T-helper 17 cell (primary cell): ENCODE results near the gene GET4. TPM values are rescaled to one million over a fixed set of nuclear protein-coding genes. Genes with fewer than 3 reads are reported as not detected.

Source experiments
- ATAC-seq: fragments of 150-1000 bp; cut with Tn5 transposase; 2 replicates; pipeline ENCODE4 v1.10.0; 2021; ENCODE audit warnings: mild to moderate bottlenecking, moderate library complexity
- DNase-seq, 3 donors: peaks; one replicate each; pipeline versions ENCODE4 v3.0.0 to v3.0.0-alpha.2; 2020 to 2021
- H3K9me3 ChIP-seq: one replicate; pipeline ENCODE4 v1.7.0; 2013; ENCODE audit warnings: low read length, mild to moderate bottlenecking; ENCODE audit not compliant: control insufficient read depth, poor library complexity, severe bottlenecking
- H3K27ac Mint-ChIP-seq: one replicate; pipeline ENCODE4 v1.8.0; 2022; ENCODE audit warnings: mild to moderate bottlenecking, moderate library complexity, mixed read lengths
- H3K27me3 Mint-ChIP-seq: one replicate; pipeline ENCODE4 v1.8.0; 2022; ENCODE audit warnings: mixed read lengths
- H3K36me3 Mint-ChIP-seq: one replicate; pipeline ENCODE4 v1.8.0; 2022; ENCODE audit warnings: low read depth, mixed read lengths
- H3K4me1 Mint-ChIP-seq: one replicate; pipeline ENCODE4 v1.8.0; 2022; ENCODE audit warnings: mild to moderate bottlenecking, mixed read lengths
- H3K4me3 Mint-ChIP-seq: one replicate; pipeline ENCODE4 v1.8.0; 2022; ENCODE audit warnings: mild to moderate bottlenecking, moderate library complexity, mixed read lengths
- total RNA-seq, 4 donors: library from RNA in 2 of 4; stranded (reverse) in 2 of 4; gene quantifications; one replicate each; pipeline ENCODE4 v1.2.3 and lab custom pipeline; 2022 to 2026

The GET4 gene
- 10 to 100 TPM; 58.5 to 81.0 TPM for total RNA-seq
- 2.1 to 5.5 reads per million in 2 donors for total RNA-seq (lab: John Stamatoyannopoulos, UW)

- peak; percentile 96 to 99 (median 97) for DNase-seq
- Mint-ChIP-seq H3K4me1 (peaks cover 11% of the 10 kb centered on the region), H3K27me3 (no peaks in the 10 kb centered on the region), H3K4me3 (peak within 1 kb of the TSS; percentile 95), H3K36me3 (no peaks in the 10 kb centered on the region), H3K27ac (peak within 1 kb of the TSS; percentile 93)
- ATAC-seq, result peak; percentile 83
- H3K9me3 ChIP-seq, result no peaks in the 10 kb centered on the region
Measured at GRCh38 chr7:876077-876971, at the start of gene GET4. TSS of gene GET4 (plus strand) at chr7:876554. CDS start at chr7:876646, 92 bp downstream.

- no peaks in the 10 kb centered on the region for H3K36me3 Mint-ChIP-seq
- peaks cover 38% of the 10 kb centered on the region for H3K4me1 Mint-ChIP-seq
Measured at GRCh38 chr7:828793-829561, 47.4 kb upstream of the GET4 start.

GRCh38 chr7:830069-830468 lies 46.3 kb upstream of the GET4 start:
- Mint-ChIP-seq H3K36me3 (no peaks in the 10 kb centered on the region), H3K27ac (peak overlapping the region; percentile 95), H3K4me3 (peak overlapping the region; percentile 78), H3K4me1 (peaks cover 33% of the 10 kb centered on the region), H3K27me3 (no peaks in the 10 kb centered on the region)
- no peak for DNase-seq
- H3K9me3 ChIP-seq, result no peaks in the 10 kb centered on the region
- ATAC-seq, result no peak

More at GRCh38 chr7:828793-829561, 47.4 kb upstream of the GET4 start:
- no peaks in the 10 kb centered on the region for H3K27me3 Mint-ChIP-seq
- ATAC-seq, result no peak
- H3K4me3 Mint-ChIP-seq, result no peak overlapping the region
- H3K27ac Mint-ChIP-seq, result peak overlapping the region; percentile 95
- no peak for DNase-seq
- H3K9me3 ChIP-seq, result no peaks in the 10 kb centered on the region

GRCh38 chr7:831596-832166 lies 44.7 kb upstream of the GET4 start:
- ATAC-seq (peak; percentile 36), DNase-seq (no peak)
- Mint-ChIP-seq H3K4me1 (peaks cover 34% of the 10 kb centered on the region), H3K27ac (peak overlapping the region; percentile 95), H3K36me3 (no peaks in the 10 kb centered on the region), H3K4me3 (peak overlapping the region; percentile 87), H3K27me3 (no peaks in the 10 kb centered on the region)
- H3K9me3 ChIP-seq, result no peaks in the 10 kb centered on the region

GRCh38 chr7:832167-832967 lies 44.0 kb upstream of the GET4 start, which contains the start of gene SUN1:
TSS of gene SUN1 (plus strand) at chr7:832476. CDS start at chr7:832525, 49 bp downstream.
- no peaks in the 10 kb centered on the region for H3K9me3 ChIP-seq
- peak within 1 kb of the TSS; percentile 87 for H3K4me3 Mint-ChIP-seq
- H3K27ac Mint-ChIP-seq, result peak within 1 kb of the TSS; percentile 95
- peak in 2 of 3 donors; percentile 35 to 36 for DNase-seq
- peak; percentile 88 for ATAC-seq
- H3K27me3 Mint-ChIP-seq, result no peaks in the 10 kb centered on the region
- peaks cover 38% of the 10 kb centered on the region for H3K4me1 Mint-ChIP-seq
- H3K36me3 Mint-ChIP-seq, result no peaks in the 10 kb centered on the region

GRCh38 chr7:832968-833424 lies 43.4 kb upstream of the GET4 start:
- H3K4me3 Mint-ChIP-seq, result peak overlapping the region; percentile 87
- H3K27me3 Mint-ChIP-seq, result no peaks in the 10 kb centered on the region
- no peaks in the 10 kb centered on the region for H3K36me3 Mint-ChIP-seq
- peak overlapping the region; percentile 95 for H3K27ac Mint-ChIP-seq
- H3K4me1 Mint-ChIP-seq, result peaks cover 38% of the 10 kb centered on the region
- H3K9me3 ChIP-seq, result no peaks in the 10 kb centered on the region
- no peak for ATAC-seq
- DNase-seq, result no peak

GRCh38 chr7:833601-834258 lies 42.6 kb upstream of the GET4 start:
- Mint-ChIP-seq H3K27ac (peak overlapping the region; percentile 95), H3K4me3 (no peak overlapping the region), H3K4me1 (peaks cover 38% of the 10 kb centered on the region), H3K36me3 (no peaks in the 10 kb centered on the region), H3K27me3 (no peaks in the 10 kb centered on the region)
- no peak for ATAC-seq
- DNase-seq, result no peak
- H3K9me3 ChIP-seq, result no peaks in the 10 kb centered on the region

- no peak for DNase-seq
- no peaks in the 10 kb centered on the region for H3K9me3 ChIP-seq
- H3K4me1 Mint-ChIP-seq, result peaks cover 35% of the 10 kb centered on the region
- peak overlapping the region; percentile 95 for H3K27ac Mint-ChIP-seq
- ATAC-seq, result no peak
- H3K4me3 Mint-ChIP-seq, result no peak overlapping the region
- H3K27me3 Mint-ChIP-seq, result no peaks in the 10 kb centered on the region
- H3K36me3 Mint-ChIP-seq, result no peaks in the 10 kb centered on the region
Measured at GRCh38 chr7:834277-834676, 42.1 kb upstream of the GET4 start.

- no peaks in the 10 kb centered on the region for H3K36me3 Mint-ChIP-seq
- no peak for ATAC-seq
- H3K4me3 Mint-ChIP-seq, result no peak overlapping the region
- DNase-seq, result no peak
- peaks cover 35% of the 10 kb centered on the region for H3K4me1 Mint-ChIP-seq
- peak overlapping the region; percentile 95 for H3K27ac Mint-ChIP-seq
- H3K9me3 ChIP-seq, result no peaks in the 10 kb centered on the region
- no peaks in the 10 kb centered on the region for H3K27me3 Mint-ChIP-seq
Measured at GRCh38 chr7:835021-835420, 41.3 kb upstream of the GET4 start.

- no peak for DNase-seq
- Mint-ChIP-seq H3K4me1 (peaks cover 29% of the 10 kb centered on the region), H3K27me3 (no peaks in the 10 kb centered on the region), H3K36me3 (no peaks in the 10 kb centered on the region), H3K27ac (peak overlapping the region; percentile 84), H3K4me3 (peak overlapping the region; percentile 36)
- ATAC-seq, result no peak
- no peaks in the 10 kb centered on the region for H3K9me3 ChIP-seq
Measured at GRCh38 chr7:835485-836401, 40.6 kb upstream of the GET4 start.

- Mint-ChIP-seq H3K36me3 (no peaks in the 10 kb centered on the region), H3K27me3 (no peaks in the 10 kb centered on the region), H3K27ac (peak overlapping the region; percentile 84), H3K4me3 (peak overlapping the region; percentile 36), H3K4me1 (peaks cover 24% of the 10 kb centered on the region)
- ATAC-seq (no peak), DNase-seq (no peak)
- no peaks in the 10 kb centered on the region for H3K9me3 ChIP-seq
Measured at GRCh38 chr7:836429-836828, 39.9 kb upstream of the GET4 start.
